Activated B cell treated with CpG ODN at 0.5 μM for 24 hours (primary cell): ENCODE results near the gene PPFIBP1. TPM values are rescaled to one million over a fixed set of nuclear protein-coding genes. Genes with fewer than 3 reads are reported as not detected.

Experiments
- ATAC-seq: fragments of 200-7000 bp; cut with Tn5 transposase; one replicate; pipeline ENCODE4 v1.10.0; 2021; ENCODE audit warnings: low read depth, mild to moderate bottlenecking, moderate library complexity
- CTCF ChIA-PET: fragments of 350-600 bp; sonication (Branson Sonifier 250); formaldehyde crosslinking; loops from one replicate; lab custom pipeline; 2021; ENCODE audit warnings: antibody characterized with exemption; lab: Charles Lee
- POLR2A ChIA-PET: fragments of 350-600 bp; sonication (Branson Sonifier 250); formaldehyde crosslinking; loops from one replicate; lab custom pipeline; 2021; ENCODE audit warnings: antibody characterized with exemption; lab: Charles Lee
- DNase-seq: peaks from one replicate; pipeline ENCODE4 v3.0.0; 2022
- H3K27ac Mint-ChIP-seq: one replicate; pipeline ENCODE4 v1.8.0; 2020; ENCODE audit warnings: mixed read lengths
- H3K27me3 Mint-ChIP-seq: one replicate; pipeline ENCODE4 v1.8.0; 2021; ENCODE audit warnings: mixed read lengths
- H3K36me3 Mint-ChIP-seq: one replicate; pipeline ENCODE4 v1.8.0; 2021; ENCODE audit warnings: low read depth, mixed read lengths
- H3K4me1 Mint-ChIP-seq: one replicate; pipeline ENCODE4 v1.8.0; 2021; ENCODE audit warnings: mixed read lengths
- H3K4me3 Mint-ChIP-seq: one replicate; pipeline ENCODE4 v1.8.0; 2020; ENCODE audit warnings: mild to moderate bottlenecking, mixed read lengths
- H3K9me3 Mint-ChIP-seq: one replicate; pipeline ENCODE4 v1.8.0; 2020; ENCODE audit warnings: mixed read lengths
- CTCF ChIP-seq: fragments of 200-600 bp; IDR thresholded peaks from one replicate; pipeline ENCODE4 v1.8.0; 2022; ENCODE audit warnings: antibody characterized with exemption, mild to moderate bottlenecking
- intact Hi-C: fragments of 100-400 bp; cut with micrococcal nuclease; formaldehyde crosslinking; loops from one replicate; pipeline ENCODE4 v1.15.1; 2024
- total RNA-seq: library from RNA; stranded (reverse); gene quantifications from 2 replicates; pipeline ENCODE4 v1.2.3, GENCODE V29; 2022

PPFIBP1 gene
- 7.2 and 8.1 TPM in 2 replicates for total RNA-seq

GRCh38 chr12:27523642-27524493 lies at the start of gene PPFIBP1:
Gene PPFIBP1 (plus strand): TSS chr12:27524206. CDS start chr12:27633397, 109,191 bp downstream.
- peak; percentile 98 for ATAC-seq
- Mint-ChIP-seq H3K9me3 (no peaks in the 10 kb centered on the region), H3K36me3 (peaks cover 6% of the 10 kb centered on the region), H3K4me3 (peak within 1 kb of the TSS; percentile 96), H3K27ac (peak within 1 kb of the TSS; percentile 93), H3K4me1 (peaks cover 23% of the 10 kb centered on the region), H3K27me3 (peaks cover 3% of the 10 kb centered on the region)
- no peak for TF ChIP-seq CTCF
- intact Hi-C loops: loop anchor here (1.0 to 10.0 kb wide), 6 partner anchors 10 to 509 kb away; partner anchors contain the start of genes BMAL2, MRPS35 and TM7SF3
- DNase-seq: peak; percentile 81
- ChIA-PET CTCF (interaction anchor here (0.5 to 0.9 kb wide), 2 partner anchors 11 to 208 kb away, joined by 3 read pairs; no protein-coding TSS in a partner anchor), POLR2A (interaction anchor here (0.9 to 1.9 kb wide), 4 partner anchors 8 to 186 kb away, joined by 3 to 13 read pairs (median 4); partner anchors contain the start of gene MRPS35)

- Mint-ChIP-seq H3K4me1 (no peaks in the 10 kb centered on the region), H3K4me3 (no peak overlapping the region)
- CTCF ChIA-PET: no interaction called here
These were observed 49.7 kb upstream of the PPFIBP1 start for GRCh38 chr12:27474344-27474743.

GRCh38 chr12:27477049-27477448 lies 47.0 kb upstream of the PPFIBP1 start:
- H3K9me3 Mint-ChIP-seq: peaks cover 32% of the 10 kb centered on the region
- H3K27me3 Mint-ChIP-seq: no peaks in the 10 kb centered on the region
- no peaks in the 10 kb centered on the region for H3K4me1 Mint-ChIP-seq
- no peak for TF ChIP-seq CTCF
- DNase-seq: no peak
- CTCF ChIA-PET: no interaction called here
- H3K27ac Mint-ChIP-seq: no peak overlapping the region
- H3K36me3 Mint-ChIP-seq: peaks cover 2% of the 10 kb centered on the region
- no peak for ATAC-seq
- intact Hi-C loops: no loop called here
- H3K4me3 Mint-ChIP-seq: no peak overlapping the region
- POLR2A ChIA-PET: no interaction called here

More at GRCh38 chr12:27474344-27474743, 49.7 kb upstream of the PPFIBP1 start:
- intact Hi-C loops: no loop called here
- Mint-ChIP-seq H3K36me3 (peaks cover 2% of the 10 kb centered on the region), H3K27me3 (no peaks in the 10 kb centered on the region), H3K27ac (no peak overlapping the region), H3K9me3 (peaks cover 32% of the 10 kb centered on the region)
- no peak for TF ChIP-seq CTCF
- POLR2A ChIA-PET: no interaction called here
- ATAC-seq: no peak
- no peak for DNase-seq

- POLR2A ChIA-PET: no interaction called here
- Mint-ChIP-seq H3K27ac (no peak overlapping the region), H3K27me3 (no peaks in the 10 kb centered on the region), H3K4me3 (no peak overlapping the region), H3K4me1 (no peaks in the 10 kb centered on the region), H3K9me3 (peaks cover 28% of the 10 kb centered on the region), H3K36me3 (peaks cover 2% of the 10 kb centered on the region)
- TF ChIP-seq CTCF: no peak
- ATAC-seq: no peak
- CTCF ChIA-PET: no interaction called here
- DNase-seq: no peak
- intact Hi-C loops: no loop called here
These were observed 45.1 kb upstream of the PPFIBP1 start for GRCh38 chr12:27478949-27479348.

GRCh38 chr12:27480016-27480415 lies 44.0 kb upstream of the PPFIBP1 start:
- Mint-ChIP-seq H3K27me3 (no peaks in the 10 kb centered on the region), H3K36me3 (peaks cover 2% of the 10 kb centered on the region), H3K4me3 (no peak overlapping the region), H3K4me1 (no peaks in the 10 kb centered on the region), H3K27ac (no peak overlapping the region), H3K9me3 (peaks cover 25% of the 10 kb centered on the region)
- no peak for DNase-seq
- intact Hi-C loops: no loop called here
- ATAC-seq: no peak
- CTCF ChIA-PET: no interaction called here
- POLR2A ChIA-PET: no interaction called here
- no peak for TF ChIP-seq CTCF
